Measurements from ENCODE around the gene HMBS.
"Not testable (repeated sequence)": the region's sequence is repeated elsewhere in the genome, so short reads cannot be mapped to it uniquely, and the experiment has no call there.

HMBS gene

GRCh38 chr11:119084663-119085436 lies at the start of gene HMBS:
Gene HMBS (plus strand): TSS chr11:119084881. CDS start chr11:119085034, 153 bp downstream.
- peak; percentile 83 to 86 for DNase-seq (ENCODE audit: low read depth in 2 of 2)

GRCh38 chr11:119038884-119039283 lies 45.8 kb upstream of the HMBS start:
- DNase-seq (ENCODE audit: low read depth in 2 of 2), result no peak

- not testable (repeated sequence) for DNase-seq (ENCODE audit: low read depth in 2 of 2)
Measured at GRCh38 chr11:119039471-119039870, 45.2 kb upstream of the HMBS start.

GRCh38 chr11:119041821-119042514 lies 42.7 kb upstream of the HMBS start:
- no peak for DNase-seq (ENCODE audit: low read depth in 2 of 2)

GRCh38 chr11:119042927-119043326 lies 41.8 kb upstream of the HMBS start:
- no peak for DNase-seq (ENCODE audit: low read depth in 2 of 2)

- DNase-seq (ENCODE audit: low read depth in 2 of 2), result no peak
Measured at GRCh38 chr11:119044708-119045107, 40.0 kb upstream of the HMBS start.

- no peak for DNase-seq (ENCODE audit: low read depth in 2 of 2)
Measured at GRCh38 chr11:119046489-119046888, 38.2 kb upstream of the HMBS start.

- no peak for DNase-seq (ENCODE audit: low read depth in 2 of 2)
Measured at GRCh38 chr11:119047205-119047604, 37.5 kb upstream of the HMBS start.

GRCh38 chr11:119048644-119049043 lies 36.0 kb upstream of the HMBS start:
- no peak for DNase-seq (ENCODE audit: low read depth in 2 of 2)

GRCh38 chr11:119049081-119049480 lies 35.6 kb upstream of the HMBS start:
- DNase-seq (ENCODE audit: low read depth in 2 of 2), result no peak

GRCh38 chr11:119051440-119052162 lies 33.1 kb upstream of the HMBS start:
- no peak for DNase-seq (ENCODE audit: low read depth in 2 of 2)

- no peak for DNase-seq (ENCODE audit: low read depth in 2 of 2)
Measured at GRCh38 chr11:119052163-119052814, 32.4 kb upstream of the HMBS start.

- no peak for DNase-seq (ENCODE audit: low read depth in 2 of 2)
Measured at GRCh38 chr11:119054418-119054817, 30.3 kb upstream of the HMBS start.

GRCh38 chr11:119055901-119056300 lies 28.8 kb upstream of the HMBS start:
- no peak for DNase-seq (ENCODE audit: low read depth in 2 of 2)

GRCh38 chr11:119056421-119056999 lies 28.2 kb upstream of the HMBS start:
- DNase-seq (ENCODE audit: low read depth in 2 of 2), result peak in 1 of 2 donors; percentile 23

- peak; percentile 99 for DNase-seq (ENCODE audit: low read depth in 2 of 2)
Measured at GRCh38 chr11:119057000-119057769, 27.5 kb upstream of the HMBS start, which contains the start of gene HYOU1. Gene HYOU1 (minus strand): TSS chr11:119057205. CDS start chr11:119056160, 1,045 bp downstream.

GRCh38 chr11:119059128-119059527 lies 25.6 kb upstream of the HMBS start:
- not testable (repeated sequence) for DNase-seq (ENCODE audit: low read depth in 2 of 2)

- no peak for DNase-seq (ENCODE audit: low read depth in 2 of 2)
Measured at GRCh38 chr11:119061256-119061655, 23.4 kb upstream of the HMBS start.

- DNase-seq (ENCODE audit: low read depth in 2 of 2), result no peak
Measured at GRCh38 chr11:119062779-119063178, 21.9 kb upstream of the HMBS start.

- no peak for DNase-seq (ENCODE audit: low read depth in 2 of 2)
Measured at GRCh38 chr11:119065369-119065768, 19.3 kb upstream of the HMBS start.

All from activated CD4-positive, alpha-beta T cell treated with anti-CD3 and anti-CD28 coated beads for 24 hours (primary cell).